ENCODE measurements around the gene GAST.
A peak's percentile ranks its signal among the peaks of the same experiment; 100 is the strongest.
"Not testable (repeated sequence)": the region's sequence is repeated elsewhere in the genome, so short reads cannot be mapped to it uniquely, and the experiment has no call there.

Gene GAST

DNA sequence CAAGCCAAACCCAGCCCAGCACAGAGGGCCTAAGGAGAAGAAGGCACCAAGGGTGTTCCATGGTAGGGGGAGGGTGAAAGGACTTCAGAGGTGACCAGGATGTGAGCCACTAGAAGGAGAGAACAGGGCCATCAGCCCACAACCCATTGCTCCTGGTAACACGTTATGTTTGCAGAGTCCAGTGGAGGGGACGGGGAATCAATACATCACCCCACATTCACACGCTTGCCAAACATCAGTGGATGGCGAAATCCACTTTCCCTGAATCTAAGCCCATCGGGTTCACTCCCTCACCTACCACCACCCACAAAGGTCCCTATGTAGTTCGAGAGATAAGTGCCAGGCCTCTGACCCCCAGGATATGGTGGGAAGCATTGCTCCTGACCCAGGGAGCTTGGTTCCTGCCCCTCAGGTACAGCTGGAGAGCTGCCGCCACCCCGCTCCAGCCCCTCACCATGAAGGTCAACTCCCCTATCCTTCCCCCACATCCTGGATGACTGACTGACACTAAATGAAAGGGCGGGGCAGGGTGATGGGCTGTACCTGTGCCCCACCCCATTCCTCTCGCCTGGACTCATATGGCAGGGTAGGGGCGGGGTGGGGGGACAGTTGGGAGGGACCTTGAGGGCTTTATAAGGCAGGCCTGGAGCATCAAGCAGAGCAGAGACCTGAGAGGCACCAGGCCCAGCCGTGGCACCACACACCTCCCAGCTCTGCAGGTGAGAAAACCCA, at the start of gene GAST:
Gene GAST, plus strand, starts transcription at position 663 of the 732 bp plus-strand sequence. CDS start 3,106 bp downstream, outside the sequence.
- no peak for DNase-seq (ENCODE audit: low read depth, low spot score)

DNA sequence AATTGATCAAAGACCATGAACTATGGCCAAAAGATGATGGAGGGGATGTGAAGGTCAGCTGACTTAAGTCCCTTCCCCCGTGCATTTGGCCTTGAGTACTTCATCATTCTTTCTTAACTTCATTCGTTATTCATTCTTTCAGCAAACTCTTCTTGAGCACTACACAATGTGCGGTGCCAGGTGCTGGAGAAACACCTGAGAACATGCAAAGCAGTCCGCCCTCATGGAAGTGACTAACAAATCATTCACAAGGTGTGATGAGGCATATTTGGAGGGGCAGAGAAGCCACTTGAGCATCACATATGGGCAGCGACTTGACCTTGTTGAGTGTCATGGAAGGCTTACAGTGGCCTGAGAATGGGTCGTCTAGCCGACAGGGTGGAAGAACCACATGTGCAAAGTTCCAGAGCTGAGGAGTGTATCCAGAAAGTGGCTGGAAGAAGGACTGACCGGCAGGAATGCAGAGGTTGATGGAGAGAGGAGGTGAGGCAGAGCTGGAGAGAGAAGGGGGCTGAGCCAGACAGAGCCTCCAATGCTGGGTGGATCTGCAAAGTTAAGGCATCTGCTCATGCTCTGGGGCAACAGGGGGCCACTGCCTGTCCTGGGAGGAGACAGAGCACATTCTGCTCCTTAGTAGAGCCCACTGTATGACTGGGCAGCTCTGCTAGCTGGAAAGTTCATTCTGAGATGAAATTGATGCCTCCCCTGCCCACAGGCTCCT, 48.5 kb upstream of the GAST start:
- no peak for DNase-seq (ENCODE audit: low read depth, low spot score)

GRCh38 chr17:41664172-41664457, 48.0 kb upstream of the GAST start:
- no peak for DNase-seq (ENCODE audit: low read depth, low spot score)

DNA sequence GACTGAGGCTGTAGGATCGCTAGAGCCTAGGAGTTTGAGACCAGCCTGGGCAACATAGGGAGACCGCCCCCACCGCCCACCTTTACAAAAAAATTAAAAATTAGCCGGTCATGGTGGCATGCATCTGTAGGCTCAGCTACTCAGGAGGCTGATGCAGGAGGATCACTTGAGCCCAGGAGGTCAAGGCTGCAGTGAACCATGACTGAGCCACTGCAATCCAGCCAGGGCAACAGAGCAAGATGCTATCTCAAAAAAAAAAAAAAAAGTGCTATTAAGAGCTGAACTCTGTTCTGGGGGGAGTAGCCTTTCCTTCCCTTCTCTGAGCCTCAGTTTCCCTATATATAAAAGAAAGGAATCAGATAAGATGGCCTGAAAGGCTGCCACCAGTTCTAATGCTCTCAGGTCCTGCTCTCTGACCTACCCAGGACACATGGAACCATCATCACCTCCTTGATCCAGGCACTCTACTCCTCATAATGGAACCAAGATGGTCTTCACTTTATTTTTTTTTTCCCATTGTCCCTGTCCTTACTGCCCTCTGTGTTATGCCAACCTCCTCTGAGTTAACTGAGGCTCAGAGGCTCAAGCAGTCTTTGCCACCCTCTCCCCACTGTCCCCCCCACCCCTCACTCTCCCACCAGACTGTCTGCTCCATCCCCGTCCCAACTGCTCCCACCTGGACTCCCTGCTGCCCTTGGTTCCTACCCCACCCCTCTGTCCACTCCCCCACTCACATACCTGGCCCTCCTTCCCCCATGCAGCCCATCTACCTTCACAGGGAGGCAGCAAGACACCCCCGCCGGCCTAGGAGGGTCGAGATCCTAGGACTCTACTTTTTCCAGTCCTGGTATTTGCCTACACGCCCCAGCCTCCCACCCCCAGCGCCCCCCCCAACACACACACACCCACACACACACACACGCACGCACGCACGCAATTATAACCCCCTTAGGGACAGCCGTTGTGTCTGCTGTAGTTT, 47.3 kb upstream of the GAST start:
- DNase-seq (ENCODE audit: low read depth, low spot score), result no peak

GRCh38 chr17:41665566-41666236, 46.4 kb upstream of the GAST start:
- DNase-seq (ENCODE audit: low read depth, low spot score), result peak; percentile 60

DNA sequence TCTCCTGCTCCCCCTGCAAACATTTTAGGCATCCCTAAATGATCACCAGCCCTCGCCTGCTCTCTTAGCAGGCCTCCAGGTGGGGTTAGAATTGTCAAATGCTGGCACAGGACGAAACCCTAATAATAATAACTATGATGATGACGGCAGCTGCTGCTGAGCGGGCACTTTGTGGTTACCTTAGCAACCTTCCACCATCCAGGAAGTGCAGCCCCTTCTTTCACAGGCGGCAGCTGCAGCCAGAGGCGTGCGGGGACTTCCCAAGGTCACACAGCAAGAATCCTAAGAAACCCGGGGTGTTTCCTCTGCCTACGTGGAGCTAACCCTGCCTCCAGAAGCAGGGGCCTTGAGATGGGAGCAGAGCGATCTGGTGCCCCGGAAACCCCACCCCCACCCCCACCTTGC, 45.9 kb upstream of the GAST start:
- DNase-seq (ENCODE audit: low read depth, low spot score), result no peak

DNA sequence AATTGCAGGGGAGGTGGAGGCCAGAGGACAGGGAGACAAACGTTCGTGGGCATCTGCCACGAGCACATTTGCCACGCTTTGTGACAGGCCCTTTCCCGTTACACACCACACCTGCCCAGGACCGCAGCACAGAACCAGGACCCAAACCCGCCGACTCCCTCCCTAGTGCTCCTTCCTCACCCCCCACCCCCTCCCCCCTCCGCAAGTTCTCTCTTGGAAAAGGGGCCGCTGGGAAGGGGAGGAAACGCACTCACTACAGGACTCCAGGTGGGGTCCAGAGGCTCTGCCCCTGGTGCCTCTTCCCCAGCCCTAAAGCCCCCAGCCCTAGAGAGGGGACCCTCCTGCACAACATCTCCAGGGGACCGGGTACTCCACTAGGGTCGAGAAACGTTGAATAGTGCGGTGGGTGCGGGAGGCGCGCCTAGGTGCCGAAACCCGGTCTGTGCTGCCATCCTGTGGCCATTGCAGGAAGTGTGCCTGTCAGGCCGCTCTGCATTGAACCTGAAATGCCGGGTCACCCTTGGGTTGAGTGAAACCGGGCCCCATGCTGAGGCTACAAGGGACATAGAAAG, 45.3 kb upstream of the GAST start:
- DNase-seq (ENCODE audit: low read depth, low spot score), result no peak

GRCh38 chr17:41667280-41668041, 44.7 kb upstream of the GAST start:
- DNase-seq (ENCODE audit: low read depth, low spot score), result no peak

GRCh38 chr17:41672153-41672552, 40.0 kb upstream of the GAST start:
- no peak for DNase-seq (ENCODE audit: low read depth, low spot score)

GRCh38 chr17:41675157-41676057, 36.7 kb upstream of the GAST start:
- not testable (repeated sequence) for DNase-seq (ENCODE audit: low read depth, low spot score)

DNA sequence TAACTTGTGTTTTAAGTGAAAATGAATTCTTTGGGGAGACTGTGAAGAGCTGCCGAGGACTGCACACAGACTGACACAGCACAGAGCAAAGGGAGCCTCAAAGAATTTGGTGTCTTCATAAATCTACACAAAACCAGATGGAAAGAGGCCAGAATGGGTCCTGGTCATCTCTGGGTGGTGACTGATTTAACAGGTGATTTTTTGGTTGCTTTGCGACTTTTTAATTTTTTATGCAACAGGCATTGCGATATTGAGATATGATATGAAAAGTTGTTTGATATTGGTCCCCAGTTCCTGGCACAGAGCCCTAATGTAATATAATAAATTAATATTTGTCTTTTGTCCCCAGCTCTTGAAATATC, 36.1 kb upstream of the GAST start:
- no peak for DNase-seq (ENCODE audit: low read depth, low spot score)

DNA sequence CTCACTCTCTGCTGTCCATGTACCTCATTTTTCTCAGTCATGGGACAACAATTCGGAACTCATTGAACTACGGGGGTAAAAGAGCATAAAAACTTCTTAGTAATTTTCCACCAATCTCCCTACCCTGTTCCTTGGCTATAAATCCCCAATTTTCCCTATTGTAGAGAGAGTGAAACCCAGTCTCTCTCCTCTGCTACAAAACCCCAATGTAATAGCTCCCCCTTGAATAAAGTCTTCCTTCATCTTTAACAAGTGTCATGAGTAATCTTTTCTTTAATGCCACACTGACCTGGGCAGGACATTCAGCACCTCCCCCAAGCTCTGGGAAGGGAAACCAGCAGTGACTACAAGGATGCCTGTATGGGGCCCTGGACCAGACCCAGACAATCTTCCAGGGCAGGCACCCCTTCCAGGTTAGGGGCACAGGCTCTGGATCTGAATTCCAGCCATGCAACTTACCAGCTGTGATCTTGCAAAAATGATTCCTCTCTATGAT, 33.7 kb upstream of the GAST start:
- DNase-seq (ENCODE audit: low read depth, low spot score), result no peak

DNA sequence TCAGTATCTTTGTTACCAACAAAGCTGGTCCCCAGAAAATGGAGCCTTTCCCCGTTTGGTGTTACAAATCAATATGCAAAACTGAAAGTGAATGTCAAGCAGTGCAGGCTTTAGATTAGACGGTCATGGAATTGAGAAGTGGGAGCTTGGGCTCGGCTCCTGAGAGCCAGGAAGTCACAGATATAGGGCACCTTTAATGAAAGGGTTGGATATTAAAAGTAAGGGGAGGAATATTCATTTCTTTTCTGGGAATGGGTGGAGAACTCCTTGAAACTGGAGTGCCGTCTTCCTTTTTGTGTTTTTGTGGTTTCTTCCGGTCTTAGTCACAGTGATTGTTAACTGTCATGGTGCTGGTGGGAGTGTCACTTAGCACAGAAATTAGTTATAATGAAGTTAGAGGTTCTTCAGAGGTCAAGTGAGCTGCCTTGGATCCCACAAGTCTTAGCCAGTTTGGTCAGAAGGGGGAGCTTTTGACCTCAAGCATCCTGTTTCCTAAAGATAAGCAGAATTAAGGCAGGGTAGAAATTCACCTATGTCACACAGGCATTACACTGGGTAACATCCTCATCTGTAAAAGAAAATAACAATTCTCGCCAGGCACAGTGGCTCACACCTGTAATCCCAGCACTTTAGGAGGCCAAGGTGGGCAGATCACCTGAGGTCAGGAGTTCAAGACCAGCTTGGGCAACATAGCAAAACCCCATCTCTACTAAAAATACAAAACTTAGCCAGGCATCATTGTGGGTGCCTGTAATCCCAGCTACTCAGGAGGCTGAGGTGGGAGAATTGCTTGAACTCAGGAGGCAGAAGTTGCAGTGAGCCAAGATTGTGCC, 33.0 kb upstream of the GAST start:
- no peak for DNase-seq (ENCODE audit: low read depth, low spot score)

GRCh38 chr17:41679740-41680425, 32.2 kb upstream of the GAST start:
- no peak for DNase-seq (ENCODE audit: low read depth, low spot score)

- no peak for DNase-seq (ENCODE audit: low read depth, low spot score)
Measured at GRCh38 chr17:41680426-41681040, 31.6 kb upstream of the GAST start.

DNA sequence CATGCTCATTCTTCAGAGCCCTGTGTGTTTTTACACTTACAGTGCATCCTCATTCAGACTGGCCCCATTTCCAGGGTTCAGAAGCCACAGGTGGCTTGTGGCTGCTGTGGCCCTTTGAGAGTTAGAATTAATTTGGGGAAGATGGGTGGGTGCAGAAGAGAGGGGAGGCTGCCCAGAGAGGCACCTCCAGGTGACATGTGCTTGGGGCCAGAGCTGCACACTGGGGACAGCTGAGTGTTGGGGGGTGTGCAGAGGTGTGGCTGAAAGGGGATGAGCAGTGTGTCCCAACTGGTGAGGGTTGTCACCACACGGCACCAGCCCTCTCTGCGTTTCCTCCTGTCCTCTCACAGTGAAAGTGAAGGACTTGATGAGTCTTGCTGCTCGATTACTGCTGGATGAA, 30.4 kb upstream of the GAST start:
- no peak for DNase-seq (ENCODE audit: low read depth, low spot score)

DNA sequence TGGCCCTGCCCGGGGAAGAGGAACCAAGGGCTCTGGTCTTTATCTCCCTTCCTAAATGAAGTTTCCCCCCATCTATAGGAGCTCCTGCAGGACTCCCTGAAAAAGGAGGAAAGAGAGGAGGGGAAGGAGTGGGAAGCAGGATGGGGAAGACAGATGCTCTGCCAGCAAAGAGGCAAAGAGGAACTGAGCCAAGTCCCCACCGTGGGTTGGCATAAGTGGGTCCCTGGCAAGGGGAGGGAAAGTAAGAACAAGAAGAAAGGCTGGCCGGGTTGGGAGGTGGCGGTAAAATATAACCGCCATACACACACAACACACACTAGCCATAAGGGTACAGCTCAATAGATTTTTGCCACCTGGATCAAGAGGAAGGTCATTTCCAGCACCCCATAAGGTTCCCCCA, 29.5 kb upstream of the GAST start:
- no peak for DNase-seq (ENCODE audit: low read depth, low spot score)
